ENCODE results near the gene FRAS1. TPM values are rescaled to one million over a fixed set of nuclear protein-coding genes. Genes with fewer than 3 reads are reported as not detected.
"Not testable (repeated sequence)": the region's sequence is repeated elsewhere in the genome, so short reads cannot be mapped to it uniquely, and the experiment has no call there.

Gene FRAS1
- total RNA-seq, 2 donors from 2014 or later, result 2.0 to 7.1 TPM

GRCh38 chr4:78091534-78091933 is 34.4 kb downstream of the FRAS1 start:
- H3K36me3 ChIP-seq, result no peaks in the 10 kb centered on the region
- no peaks in the 10 kb centered on the region for H3K4me1 ChIP-seq (ENCODE audit: control insufficient read depth in 1 of 2, low read depth in 2 of 2)
- H3K27ac ChIP-seq, result no peak overlapping the region
- no peak for TF ChIP-seq CTCF (IDR thresholded peaks at IDR 0.05)
- ATAC-seq (ENCODE audit: insufficient number of reproducible peaks, low FRiP score, low read depth) (no peak), DNase-seq (ENCODE audit: low spot score) (no peak)
- no peak overlapping the region for H3K4me3 ChIP-seq
- no peaks in the 10 kb centered on the region for H3K9me3 ChIP-seq
- no peaks in the 10 kb centered on the region for H3K27me3 ChIP-seq (replicated peaks; ENCODE audit: insufficient read depth)

GRCh38 chr4:78092350-78092749 is 35.2 kb downstream of the FRAS1 start:
- not testable (repeated sequence) for DNase-seq (ENCODE audit: low spot score); ATAC-seq (ENCODE audit: insufficient number of reproducible peaks, low FRiP score, low read depth); H3K4me1 ChIP-seq (ENCODE audit: control insufficient read depth in 1 of 2, low read depth in 2 of 2); H3K9me3 ChIP-seq; H3K27me3 ChIP-seq (replicated peaks; ENCODE audit: insufficient read depth); H3K36me3 ChIP-seq; H3K4me3 ChIP-seq; H3K27ac ChIP-seq

- Histone ChIP-seq H3K36me3 (no peaks in the 10 kb centered on the region), H3K4me3 (no peak overlapping the region), H3K27me3 (replicated peaks; ENCODE audit: insufficient read depth) (no peaks in the 10 kb centered on the region), H3K27ac (no peak overlapping the region), H3K9me3 (no peaks in the 10 kb centered on the region), H3K4me1 (ENCODE audit: control insufficient read depth in 1 of 2, low read depth in 2 of 2) (no peaks in the 10 kb centered on the region)
- DNase-seq (ENCODE audit: low spot score) (no peak), ATAC-seq (ENCODE audit: insufficient number of reproducible peaks, low FRiP score, low read depth) (no peak)
- no peak for TF ChIP-seq CTCF (IDR thresholded peaks at IDR 0.05)
These were observed 35.7 kb downstream of the FRAS1 start for GRCh38 chr4:78092850-78093249.

GRCh38 chr4:78095081-78095480 is 38.0 kb downstream of the FRAS1 start:
- Histone ChIP-seq H3K27ac (no peak overlapping the region), H3K36me3 (no peaks in the 10 kb centered on the region), H3K9me3 (no peaks in the 10 kb centered on the region), H3K4me3 (no peak overlapping the region), H3K27me3 (replicated peaks; ENCODE audit: insufficient read depth) (no peaks in the 10 kb centered on the region), H3K4me1 (ENCODE audit: control insufficient read depth in 1 of 2, low read depth in 2 of 2) (no peaks in the 10 kb centered on the region)
- ATAC-seq (ENCODE audit: insufficient number of reproducible peaks, low FRiP score, low read depth) (no peak), DNase-seq (ENCODE audit: low spot score) (no peak)
- TF ChIP-seq CTCF (IDR thresholded peaks at IDR 0.05), result no peak

GRCh38 chr4:78099058-78099457 is 41.9 kb downstream of the FRAS1 start:
- DNase-seq (ENCODE audit: low spot score), result no peak
- H3K4me3 ChIP-seq, result no peak overlapping the region
- H3K36me3 ChIP-seq, result no peaks in the 10 kb centered on the region
- H3K9me3 ChIP-seq, result no peaks in the 10 kb centered on the region
- H3K27ac ChIP-seq, result no peak overlapping the region
- H3K27me3 ChIP-seq (replicated peaks; ENCODE audit: insufficient read depth), result no peaks in the 10 kb centered on the region
- TF ChIP-seq CTCF (IDR thresholded peaks at IDR 0.05), result no peak
- no peaks in the 10 kb centered on the region for H3K4me1 ChIP-seq (ENCODE audit: control insufficient read depth in 1 of 2, low read depth in 2 of 2)
- no peak for ATAC-seq (ENCODE audit: insufficient number of reproducible peaks, low FRiP score, low read depth)

- ATAC-seq (ENCODE audit: insufficient number of reproducible peaks, low FRiP score, low read depth), result no peak
- H3K36me3 ChIP-seq, result no peaks in the 10 kb centered on the region
- H3K27ac ChIP-seq, result no peak overlapping the region
These were observed 42.9 kb downstream of the FRAS1 start for GRCh38 chr4:78100060-78100459.

More at GRCh38 chr4:78100060-78100459, 42.9 kb downstream of the FRAS1 start:
- Histone ChIP-seq H3K27me3 (replicated peaks; ENCODE audit: insufficient read depth) (no peaks in the 10 kb centered on the region), H3K4me1 (ENCODE audit: control insufficient read depth in 1 of 2, low read depth in 2 of 2) (no peaks in the 10 kb centered on the region), H3K9me3 (no peaks in the 10 kb centered on the region), H3K4me3 (no peak overlapping the region)
- no peak for TF ChIP-seq CTCF (IDR thresholded peaks at IDR 0.05)
- DNase-seq (ENCODE audit: low spot score), result no peak

Measured in thoracic aorta (tissue), 2 donors.